Smooth muscle cell (in vitro differentiated cells): Measurements from ENCODE around the gene YIPF5. TPM values are rescaled to one million over a fixed set of nuclear protein-coding genes. Genes with fewer than 3 reads are reported as not detected.

Source experiments
- DNase-seq: peaks from one replicate; lab custom pipeline; 2025; ENCODE audit not compliant: unreplicated experiment; lab: John Stamatoyannopoulos, UW
- H2AFZ ChIP-seq: fragments of 200-600 bp; sonication (generic); 2 replicates; pipeline ENCODE4 v1.6.0; 2016; ENCODE audit warnings: antibody characterized with exemption, low read depth, mild to moderate bottlenecking
- H3F3A ChIP-seq: fragments of 200-600 bp; sonication (generic); 2 replicates; pipeline ENCODE4 v1.6.0; 2017; ENCODE audit warnings: antibody characterized with exemption, low read depth
- H3K27ac ChIP-seq: fragments of 200-600 bp; sonication (generic); 2 replicates; pipeline ENCODE4 v1.5.1; 2016; ENCODE audit warnings: low read depth, mild to moderate bottlenecking
- H3K27me3 ChIP-seq: fragments of 200-600 bp; sonication (generic); 2 replicates; pipeline ENCODE4 v1.6.1; 2016; ENCODE audit warnings: low read depth, mild to moderate bottlenecking
- H3K36me3 ChIP-seq: fragments of 200-600 bp; sonication (generic); 2 replicates; pipeline ENCODE4 v1.5.1; 2016; ENCODE audit warnings: low read depth
- H3K4me1 ChIP-seq: fragments of 200-600 bp; sonication (generic); 2 replicates; pipeline ENCODE4 v1.5.1; 2016; ENCODE audit warnings: low read depth
- H3K4me2 ChIP-seq: fragments of 200-600 bp; sonication (generic); 2 replicates; pipeline ENCODE4 v1.6.0; 2016; ENCODE audit warnings: mild to moderate bottlenecking
- H3K4me3 ChIP-seq: fragments of 200-600 bp; sonication (generic); 2 replicates; pipeline ENCODE4 v1.5.1; 2016; ENCODE audit warnings: mild to moderate bottlenecking
- H3K79me2 ChIP-seq: fragments of 200-600 bp; sonication (generic); 2 replicates; pipeline ENCODE4 v1.6.0; 2016; ENCODE audit warnings: low read depth, mild to moderate bottlenecking
- H3K9ac ChIP-seq: fragments of 200-600 bp; sonication (generic); 2 replicates; pipeline ENCODE4 v1.6.0; 2016; ENCODE audit warnings: low read depth
- H3K9me3 ChIP-seq: fragments of 200-600 bp; sonication (generic); replicated peaks from 2 replicates; pipeline ENCODE4 v1.5.1; 2016; ENCODE audit warnings: low read depth
- H4K20me1 ChIP-seq: fragments of 200-600 bp; sonication (generic); 2 replicates; pipeline ENCODE4 v1.6.0; 2016; ENCODE audit warnings: low read depth
- WGBS: methylation state at CpG from one replicate; pipeline ENCODE4 v1.1.7; 2016; ENCODE audit warnings: low lambda C conversion rate; 5-methylcytosine and 5-hydroxymethylcytosine counted together
- polyA plus RNA-seq: library from polyadenylated mRNA; unstranded; fragments of >200 nt; fragmentation: Nextera tagmentation; extraction: Ambion mirVana; gene quantifications from 2 replicates; pipeline ENCODE4 v1.2.1, GENCODE V29; 2016
- total RNA-seq: library from RNA; depleted of rRNA; stranded (reverse); fragments of >200 nt; gene quantifications from 2 replicates; pipeline ENCODE4 v1.2.3, GENCODE V29; 2014
- TF ChIP-seq, protein P1 (sequence below): fragments of 200-600 bp; sonication (generic); IDR thresholded peaks from 2 replicates; pipeline ENCODE4 v1.5.1; 2017; ENCODE audit warnings: borderline replicate concordance, mild to moderate bottlenecking, antibody characterized with exemption; ENCODE audit not compliant: insufficient read depth, poor library complexity, severe bottlenecking

The YIPF5 gene
- total and polyA plus RNA-seq, 2 experiments from 2014 or later, result 192 to 215 TPM

DNA sequence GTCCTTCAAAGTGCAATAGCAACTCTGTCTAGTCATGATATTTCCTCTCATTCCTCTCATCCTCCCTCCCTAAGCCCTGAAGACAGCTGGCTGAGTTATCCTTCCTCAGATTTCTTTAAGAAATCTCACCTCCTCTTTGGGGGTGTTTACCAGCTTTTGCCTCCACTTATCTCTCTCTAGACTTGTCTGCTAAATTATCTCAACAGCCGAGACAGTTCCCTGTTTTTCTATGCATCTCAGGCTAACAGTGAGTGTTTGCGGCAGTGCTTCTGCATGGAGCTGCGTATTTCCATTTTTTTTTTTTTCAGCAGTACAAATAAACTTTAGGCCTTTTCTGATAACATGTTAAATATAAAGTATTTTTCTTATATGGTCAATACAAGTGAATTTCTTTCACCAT, 21.1 kb upstream of the YIPF5 start:
- 19% methylated on average over 3 of the region's 3 CpGs for WGBS
- Histone ChIP-seq H3F3A (peaks cover 34% of the 10 kb centered on the region), H3K4me2 (peak overlapping the region; percentile 84)

DNA sequence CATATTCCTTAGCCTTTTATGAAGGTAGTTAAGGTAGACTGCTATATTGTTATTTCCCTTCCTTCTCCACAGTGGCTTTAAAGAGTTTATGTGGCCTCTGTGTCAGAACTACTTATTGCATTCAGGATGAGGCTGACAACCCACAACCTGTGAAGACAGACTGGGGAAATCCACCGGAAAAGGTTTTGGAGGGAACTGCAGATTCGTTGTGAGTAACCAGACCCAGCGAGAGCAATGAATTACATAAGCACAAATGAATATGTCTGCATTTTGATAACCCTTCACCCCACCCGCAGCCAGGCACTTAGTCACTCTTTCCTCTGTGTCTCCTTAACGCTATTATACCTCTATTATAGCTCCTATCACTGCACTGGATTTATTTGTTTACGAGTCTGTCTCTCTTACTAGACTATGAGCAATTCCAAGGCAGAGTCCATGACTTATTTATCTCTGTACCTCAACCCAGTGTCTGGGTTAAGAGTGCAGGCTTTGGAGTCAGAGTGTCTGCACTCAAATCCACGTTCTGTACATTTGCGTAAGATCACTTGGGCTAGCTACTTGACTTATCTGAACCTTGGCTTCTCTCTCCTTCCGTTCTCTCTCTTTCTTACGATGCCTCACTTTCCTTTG, 19.5 kb upstream of the YIPF5 start:
- no peaks in the 10 kb centered on the region for H3K36me3 ChIP-seq
- peak overlapping the region; percentile 61 for H3K4me2 ChIP-seq
- no peak overlapping the region for H2AFZ ChIP-seq
- H3K4me1 ChIP-seq, result peaks cover 24% of the 10 kb centered on the region
- TF ChIP-seq, protein P1, sequence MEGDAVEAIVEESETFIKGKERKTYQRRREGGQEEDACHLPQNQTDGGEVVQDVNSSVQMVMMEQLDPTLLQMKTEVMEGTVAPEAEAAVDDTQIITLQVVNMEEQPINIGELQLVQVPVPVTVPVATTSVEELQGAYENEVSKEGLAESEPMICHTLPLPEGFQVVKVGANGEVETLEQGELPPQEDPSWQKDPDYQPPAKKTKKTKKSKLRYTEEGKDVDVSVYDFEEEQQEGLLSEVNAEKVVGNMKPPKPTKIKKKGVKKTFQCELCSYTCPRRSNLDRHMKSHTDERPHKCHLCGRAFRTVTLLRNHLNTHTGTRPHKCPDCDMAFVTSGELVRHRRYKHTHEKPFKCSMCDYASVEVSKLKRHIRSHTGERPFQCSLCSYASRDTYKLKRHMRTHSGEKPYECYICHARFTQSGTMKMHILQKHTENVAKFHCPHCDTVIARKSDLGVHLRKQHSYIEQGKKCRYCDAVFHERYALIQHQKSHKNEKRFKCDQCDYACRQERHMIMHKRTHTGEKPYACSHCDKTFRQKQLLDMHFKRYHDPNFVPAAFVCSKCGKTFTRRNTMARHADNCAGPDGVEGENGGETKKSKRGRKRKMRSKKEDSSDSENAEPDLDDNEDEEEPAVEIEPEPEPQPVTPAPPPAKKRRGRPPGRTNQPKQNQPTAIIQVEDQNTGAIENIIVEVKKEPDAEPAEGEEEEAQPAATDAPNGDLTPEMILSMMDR, result no peak
- WGBS, result 8% methylated on average over 10 of the region's 10 CpGs
- no peaks in the 10 kb centered on the region for H3K79me2 ChIP-seq
- H3K27me3 ChIP-seq, result no peaks in the 10 kb centered on the region
- H3K9ac ChIP-seq, result peak overlapping the region; percentile 88
- H4K20me1 ChIP-seq, result no peaks in the 10 kb centered on the region
- DNase-seq, result no peak
- H3F3A ChIP-seq, result peaks cover 31% of the 10 kb centered on the region
- peak overlapping the region; percentile 98 for H3K27ac ChIP-seq
- no peak overlapping the region for H3K4me3 ChIP-seq
- H3K9me3 ChIP-seq, result no peaks in the 10 kb centered on the region

More for the DNA sequence above, 21.1 kb upstream of the YIPF5 start:
- DNase-seq, result no peak
- peak overlapping the region; percentile 46 for H3K9ac ChIP-seq
- H3K9me3 ChIP-seq, result no peaks in the 10 kb centered on the region
- H2AFZ ChIP-seq, result peak overlapping the region; percentile 1
- H3K4me1 ChIP-seq, result peaks cover 24% of the 10 kb centered on the region
- H3K36me3 ChIP-seq, result no peaks in the 10 kb centered on the region
- peak overlapping the region; percentile 98 for H3K27ac ChIP-seq
- peak overlapping the region; percentile 33 for H3K4me3 ChIP-seq
- H3K79me2 ChIP-seq, result no peaks in the 10 kb centered on the region
- no peaks in the 10 kb centered on the region for H4K20me1 ChIP-seq
- TF ChIP-seq, protein P1, result no peak
- no peaks in the 10 kb centered on the region for H3K27me3 ChIP-seq

DNA sequence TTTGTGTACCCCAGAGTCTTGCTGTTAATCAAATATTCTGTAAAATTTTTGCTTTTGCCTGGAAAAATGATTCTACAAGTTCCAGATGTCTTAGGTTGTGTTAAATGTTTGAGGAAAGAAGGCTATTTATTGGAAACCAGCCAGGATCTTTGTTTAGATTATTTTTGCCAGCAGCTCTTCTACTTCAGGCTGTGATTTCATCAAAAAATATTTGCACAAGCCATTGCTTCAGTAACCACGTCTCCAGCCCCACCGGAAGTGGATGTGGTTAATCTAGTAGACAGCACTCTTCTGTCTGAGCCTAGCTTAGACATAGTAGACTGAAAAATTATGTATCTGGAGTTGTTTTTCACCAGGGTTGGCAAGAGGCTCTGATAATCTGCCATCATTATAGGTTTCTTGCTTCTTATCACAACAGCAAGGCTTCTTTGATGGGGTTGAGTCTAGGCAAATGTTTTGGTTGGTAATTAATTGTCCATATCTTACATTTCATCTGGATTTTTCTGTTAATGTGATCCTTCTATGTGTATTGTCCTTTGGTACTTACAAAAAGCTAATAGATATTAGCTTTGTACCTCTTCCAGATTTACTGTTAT, 17.3 kb upstream of the YIPF5 start:
- no peak overlapping the region for H3K4me3 ChIP-seq

More for the DNA sequence above, 17.3 kb upstream of the YIPF5 start:
- no peak for DNase-seq
- Histone ChIP-seq H2AFZ (no peak overlapping the region), H3K36me3 (no peaks in the 10 kb centered on the region), H3K9ac (peak overlapping the region; percentile 88), H3K27ac (peak overlapping the region; percentile 98), H3K9me3 (no peaks in the 10 kb centered on the region), H3K4me1 (peaks cover 24% of the 10 kb centered on the region), H3K4me2 (peak overlapping the region; percentile 62), H4K20me1 (no peaks in the 10 kb centered on the region), H3K27me3 (no peaks in the 10 kb centered on the region), H3F3A (peaks cover 31% of the 10 kb centered on the region), H3K79me2 (no peaks in the 10 kb centered on the region)
- TF ChIP-seq, protein P1, result no peak
- WGBS, result 12% methylated on average over 2 of the region's 2 CpGs
